HG03095 (cell line): ENCODE results near the gene LSM14B.

Source experiments
- ATAC-seq: cut with Tn5 transposase; IDR thresholded peaks from one replicate; pipeline ENCODE4 v1.9.1; 2021; ENCODE audit warnings: moderate library complexity; ENCODE audit not compliant: unreplicated experiment

The LSM14B gene

DNA sequence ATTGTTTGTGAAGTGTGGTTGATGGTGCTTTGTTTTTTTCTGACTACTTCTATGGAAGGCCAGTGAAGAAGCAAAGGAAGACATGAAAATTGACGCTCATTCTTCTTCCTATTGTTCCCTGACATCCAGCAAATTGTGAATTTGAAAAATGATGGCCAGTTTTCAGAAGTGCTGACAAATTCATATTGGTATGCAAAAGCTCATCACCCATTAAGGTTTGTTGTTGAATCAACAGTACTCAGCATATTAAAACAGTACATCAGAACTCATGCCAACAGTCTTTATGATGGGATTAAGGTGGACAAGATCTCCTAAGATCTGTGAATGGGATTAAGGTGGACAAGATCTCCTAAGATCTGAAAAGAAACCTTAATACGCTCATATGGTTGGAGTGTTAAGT lies 59.5 kb downstream of the LSM14B start:
- no peak for ATAC-seq

DNA sequence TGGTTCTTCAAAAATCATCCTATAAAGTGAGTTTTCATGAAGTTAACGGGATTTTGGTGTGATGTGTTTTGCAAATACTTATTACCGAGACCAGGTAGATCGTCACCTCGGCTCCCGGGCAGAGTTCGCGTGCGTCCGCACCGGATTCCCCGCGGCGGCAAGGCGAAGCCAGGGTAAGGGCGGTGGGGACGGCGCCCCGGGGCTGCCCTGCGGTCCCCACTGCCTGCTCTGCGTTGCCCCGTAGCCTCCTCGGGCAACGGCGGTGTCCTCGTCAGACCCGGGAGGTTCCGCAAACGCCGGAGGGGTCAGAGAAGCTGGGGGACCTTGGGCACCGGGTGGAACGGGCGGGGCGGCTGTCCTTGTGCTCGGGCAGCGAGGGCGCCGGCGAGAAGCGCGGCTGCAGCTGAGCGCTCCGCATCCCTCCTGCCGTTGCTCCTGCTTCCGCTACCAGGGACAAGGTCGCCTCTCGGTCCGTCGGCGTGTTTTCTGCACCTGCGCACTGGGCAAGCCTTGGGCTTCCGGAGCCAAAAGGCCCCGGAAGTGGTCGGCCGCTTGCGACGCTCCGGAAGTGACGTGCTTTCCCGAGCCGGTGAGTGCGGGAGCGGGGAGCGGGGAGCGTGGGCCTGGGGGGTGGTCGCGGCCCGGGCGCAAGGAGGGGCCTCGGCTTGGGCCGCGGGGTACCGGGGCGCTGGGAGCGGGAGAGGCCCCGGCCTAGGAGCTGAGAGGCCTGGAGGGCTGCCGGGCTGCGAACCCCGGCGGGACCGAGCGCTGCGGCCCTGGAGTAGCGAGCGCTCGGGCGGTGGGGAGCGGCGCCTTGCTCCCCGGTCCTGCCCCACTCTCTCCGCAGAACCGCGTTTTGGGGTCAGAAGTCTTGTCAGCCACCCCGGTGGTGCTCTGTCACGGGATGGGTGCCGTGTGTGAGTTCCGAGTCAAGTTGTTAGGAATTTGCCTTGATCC lies 60.5 kb downstream of the LSM14B start, which contains the start of gene MTG2:
Gene MTG2 (plus strand): TSS at position 560 of the 957 bp plus-strand sequence. CDS start 10,393 bp downstream, outside the sequence.
- ATAC-seq = peak; percentile 91

DNA sequence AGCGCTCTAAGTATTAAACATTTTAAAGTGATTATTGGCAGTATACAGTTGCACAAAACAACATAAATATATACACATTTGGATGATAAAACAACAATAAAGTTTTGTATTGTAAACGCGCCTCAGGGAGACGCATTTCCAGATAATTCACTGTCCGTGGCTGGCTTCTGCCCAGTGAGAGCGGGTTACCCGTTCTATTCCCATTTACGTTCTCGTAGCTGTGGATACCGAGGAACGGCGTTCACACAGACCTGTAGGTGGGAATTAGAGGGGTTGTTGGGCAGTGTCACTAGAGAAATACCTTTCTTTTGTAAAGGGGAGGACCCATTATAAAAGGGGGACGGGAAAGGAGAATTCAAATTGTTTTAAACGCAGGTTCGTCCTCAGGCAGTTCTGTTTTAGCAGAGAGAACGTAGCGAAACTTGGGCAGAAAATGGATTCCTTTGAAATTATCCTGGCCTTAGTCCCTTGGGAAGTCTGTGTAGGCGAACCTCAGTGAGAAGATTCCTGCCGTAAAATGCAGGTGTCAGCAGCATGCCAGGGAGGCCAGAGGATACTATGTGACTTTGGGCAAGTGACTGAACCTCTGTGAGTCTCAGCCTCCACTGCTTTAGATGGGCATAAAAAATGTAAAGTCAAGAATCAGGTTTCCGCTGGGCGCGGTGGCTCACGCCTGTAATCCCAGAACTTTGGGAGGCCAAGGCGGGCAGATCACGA lies 61.3 kb downstream of the LSM14B start:
- no peak for ATAC-seq
